Lower leg skin (tissue), 3 donors: ENCODE results near the gene RABGAP1.

ENCODE experiments used
- CTCF ChIP-seq, 3 donors: fragments of 450-650 bp; IDR thresholded peaks; one replicate each; pipeline ENCODE4 v1.5.1; 2016; ENCODE audit warnings: antibody characterized with exemption in 3 of 3, mild to moderate bottlenecking in 3 of 3, moderate library complexity in 2 of 3
- POLR2A ChIP-seq, 2 donors: fragments of 450-650 bp; IDR thresholded peaks; one replicate each; pipeline ENCODE4 v1.6.1; 2016 to 2017; ENCODE audit warnings: antibody characterized with exemption in 2 of 2, mild to moderate bottlenecking in 1 of 2, moderate library complexity in 1 of 2

- no peak for TF ChIP-seq CTCF (IDR thresholded peaks at IDR 0.05)
- TF ChIP-seq POLR2A (IDR thresholded peaks at IDR 0.05) = no peak
These were observed 164.0 kb downstream of the RABGAP1 start for GRCh38 chr9:123104807-123105206.
